SK-N-SH treated with all-trans-retinoic acid at 6 μM for 48 hours (cell line): ENCODE measurements around the gene LTBR.

Experiments
- ATAC-seq: fragments of 200-7000 bp; cut with Tn5 transposase; 3 replicates; pipeline ENCODE4 v1.9.1; 2020; ENCODE audit warnings: mild to moderate bottlenecking, moderate library complexity
- CSDC2 ChIP-seq: fragments of 250-450 bp; sonication (Bioruptor Pico); IDR thresholded peaks from 2 replicates; pipeline ENCODE4 v1.5.0; 2020; ENCODE audit warnings: mild to moderate bottlenecking, moderate library complexity
- CSRNP3 ChIP-seq: fragments of 250-450 bp; sonication (Bioruptor Pico); IDR thresholded peaks from 2 replicates; pipeline ENCODE4 v1.5.1; 2021; ENCODE audit warnings: mild to moderate bottlenecking, moderate library complexity
- GLIS3 ChIP-seq: fragments of 250-450 bp; sonication (Bioruptor Pico); IDR thresholded peaks from 2 replicates; pipeline ENCODE4 v1.5.0; 2020; ENCODE audit warnings: mild to moderate bottlenecking, moderate library complexity
- ISL1 ChIP-seq: fragments of 250-450 bp; sonication (Bioruptor Pico); IDR thresholded peaks from 2 replicates; pipeline ENCODE4 v2.1.2; 2022; ENCODE audit warnings: mild to moderate bottlenecking, moderate library complexity
- PATZ1 ChIP-seq: fragments of 250-450 bp; sonication (Bioruptor Pico); IDR thresholded peaks from 2 replicates; pipeline ENCODE4 v1.8.0; 2020; ENCODE audit warnings: mild to moderate bottlenecking, moderate library complexity, borderline replicate concordance
- POU6F1 ChIP-seq: fragments of 250-450 bp; sonication (Bioruptor Pico); IDR thresholded peaks from 2 replicates; pipeline ENCODE4 v1.8.0; 2021; ENCODE audit warnings: low read depth, mild to moderate bottlenecking, moderate library complexity, borderline replicate concordance
- RARB ChIP-seq: fragments of 250-450 bp; sonication (Bioruptor Pico); IDR thresholded peaks from 2 replicates; pipeline ENCODE4 v1.8.0; 2021; ENCODE audit warnings: mild to moderate bottlenecking, moderate library complexity
- TCF4 ChIP-seq: fragments of 250-450 bp; sonication (Bioruptor Pico); IDR thresholded peaks from 2 replicates; pipeline ENCODE4 v1.8.0; 2021; ENCODE audit warnings: mild to moderate bottlenecking, moderate library complexity, borderline replicate concordance
- TOX ChIP-seq: fragments of 250-450 bp; sonication (Bioruptor Pico); IDR thresholded peaks from 2 replicates; pipeline ENCODE4 v1.8.0; 2021; ENCODE audit warnings: mild to moderate bottlenecking, moderate library complexity, borderline replicate concordance
- TSHZ2 ChIP-seq: fragments of 250-450 bp; sonication (Bioruptor Pico); IDR thresholded peaks from 2 replicates; pipeline ENCODE4 v1.5.0; 2020; ENCODE audit warnings: mild to moderate bottlenecking, moderate library complexity
- ZC3H10 ChIP-seq: fragments of 250-450 bp; sonication (Bioruptor Pico); IDR thresholded peaks from 2 replicates; pipeline ENCODE4 v1.5.1; 2021; ENCODE audit warnings: mild to moderate bottlenecking, moderate library complexity
- ZFP3 ChIP-seq: fragments of 250-450 bp; sonication (Bioruptor Pico); IDR thresholded peaks from 2 replicates; pipeline ENCODE4 v1.5.0; 2020; ENCODE audit warnings: mild to moderate bottlenecking, moderate library complexity
- ZNF565 ChIP-seq: fragments of 450-650 bp; formaldehyde crosslinking; conservative IDR thresholded peaks from 2 replicates; pipeline ENCODE4 v1.5.0; 2020; ENCODE audit warnings: low read depth, mild to moderate bottlenecking, moderate library complexity

Gene LTBR

GRCh38 chr12:6364044-6364374 is 20.0 kb upstream of the LTBR start:
- ATAC-seq: no peak

GRCh38 chr12:6367065-6367968 is 16.6 kb upstream of the LTBR start:
- ATAC-seq: no peak
- TF ChIP-seq RARB (no peak), TSHZ2 (no peak), TCF4 (CRISPR knock-in tag) (no peak), PATZ1 (no peak), TOX (no peak), CSRNP3 (CRISPR knock-in tag) (no peak), ISL1 (no peak), ZC3H10 (no peak), CSDC2 (CRISPR knock-in tag) (no peak)

More at GRCh38 chr12:6364044-6364374, 20.0 kb upstream of the LTBR start:
- TF ChIP-seq TOX: no peak
- TF ChIP-seq GLIS3 (CRISPR knock-in tag): no peak
- no peak for TF ChIP-seq PATZ1

- no peak for ATAC-seq
- TF ChIP-seq ZC3H10 (no peak), PATZ1 (no peak), CSDC2 (CRISPR knock-in tag) (no peak), ZNF565 (CRISPR knock-in tag) (no peak), TCF4 (CRISPR knock-in tag) (no peak), POU6F1 (CRISPR knock-in tag) (no peak), GLIS3 (CRISPR knock-in tag) (no peak), ZFP3 (no peak)
Observed at GRCh38 chr12:6367969-6368892, 15.7 kb upstream of the LTBR start.
